GM18873 (cell line): Measurements from ENCODE around the gene FOXJ3.
"Not testable (repeated sequence)": the region's sequence is repeated elsewhere in the genome, so short reads cannot be mapped to it uniquely, and the experiment has no call there.

Experiments
- ATAC-seq: cut with Tn5 transposase; IDR thresholded peaks from one replicate; pipeline ENCODE4 v1.9.1; 2021; ENCODE audit warnings: mild to moderate bottlenecking, moderate library complexity, moderate number of reproducible peaks; ENCODE audit not compliant: unreplicated experiment, low FRiP score

FOXJ3 gene

DNA sequence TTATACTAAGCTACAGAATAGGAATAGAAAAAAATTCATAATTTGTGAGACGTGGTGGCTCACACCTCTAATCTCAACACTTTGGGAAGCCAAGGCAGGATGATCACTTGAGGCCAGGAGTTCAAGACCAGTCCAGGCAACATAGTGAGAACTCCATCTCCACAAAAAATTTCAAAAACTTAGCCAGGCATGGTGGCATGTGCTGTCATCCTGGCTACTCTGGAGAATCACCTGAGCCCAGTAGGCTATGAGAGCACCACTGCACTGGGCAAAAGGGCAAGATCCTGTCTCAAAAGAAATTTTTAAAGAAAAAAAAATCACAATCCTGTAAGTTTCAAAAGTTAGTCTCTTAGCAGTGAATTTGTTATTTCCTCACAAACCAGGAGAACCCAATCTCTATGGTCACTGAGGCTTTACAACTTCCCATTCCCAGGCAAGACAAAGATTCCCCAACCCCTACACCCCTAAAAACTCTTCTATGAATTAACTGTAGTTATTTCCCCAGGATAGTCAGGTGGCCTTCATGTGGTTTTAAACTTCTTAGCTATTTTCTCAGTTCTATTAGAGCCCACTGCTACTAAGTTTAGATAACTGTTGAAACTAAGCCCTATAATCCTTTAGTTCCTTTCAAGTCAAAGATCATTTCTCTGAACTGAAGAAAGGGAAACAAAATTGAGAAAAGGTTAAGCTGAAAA, 74.5 kb downstream of the FOXJ3 start:
- ATAC-seq, result no peak

GRCh38 chr1:42259739-42260064, 75.3 kb downstream of the FOXJ3 start:
- no peak for ATAC-seq

DNA sequence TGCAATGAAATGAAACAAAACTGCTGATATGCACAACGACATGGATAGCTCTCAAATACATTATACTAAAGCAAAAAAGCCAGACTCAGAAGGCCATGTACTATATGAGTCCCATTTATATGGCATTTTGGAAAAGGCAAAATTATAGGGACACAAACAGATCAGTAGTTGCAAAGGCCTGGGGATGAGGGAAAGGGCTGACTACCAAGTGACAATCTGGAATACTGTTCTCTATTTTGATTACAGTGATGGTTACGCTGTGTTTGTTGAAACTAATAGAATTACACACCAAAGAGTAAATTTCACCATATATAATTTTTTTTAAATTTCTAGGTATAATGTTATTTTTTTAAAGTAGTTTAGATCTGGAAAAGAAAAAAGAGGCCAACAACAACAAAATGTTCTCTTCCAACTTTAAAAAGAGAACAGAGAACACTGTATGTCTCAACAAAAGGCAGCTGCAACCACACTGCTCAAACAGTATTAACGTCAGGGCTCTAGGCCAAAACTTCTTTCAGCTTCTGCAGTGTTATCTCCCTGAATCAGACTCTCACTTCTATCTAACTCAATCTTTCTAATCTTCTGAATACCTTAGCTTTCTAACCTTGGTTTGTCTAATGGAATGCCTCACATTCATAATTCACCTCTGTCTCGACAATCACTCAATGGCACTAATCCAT, 75.8 kb downstream of the FOXJ3 start:
- ATAC-seq, result no peak

GRCh38 chr1:42258218-42258617, 76.8 kb downstream of the FOXJ3 start:
- no peak for ATAC-seq

- no peak for ATAC-seq
Measured at GRCh38 chr1:42251042-42251441, 84.0 kb downstream of the FOXJ3 start.

- ATAC-seq, result no peak
Measured at GRCh38 chr1:42250164-42250563, 84.9 kb downstream of the FOXJ3 start.

GRCh38 chr1:42240966-42241755, 93.9 kb downstream of the FOXJ3 start:
- ATAC-seq, result no peak

DNA sequence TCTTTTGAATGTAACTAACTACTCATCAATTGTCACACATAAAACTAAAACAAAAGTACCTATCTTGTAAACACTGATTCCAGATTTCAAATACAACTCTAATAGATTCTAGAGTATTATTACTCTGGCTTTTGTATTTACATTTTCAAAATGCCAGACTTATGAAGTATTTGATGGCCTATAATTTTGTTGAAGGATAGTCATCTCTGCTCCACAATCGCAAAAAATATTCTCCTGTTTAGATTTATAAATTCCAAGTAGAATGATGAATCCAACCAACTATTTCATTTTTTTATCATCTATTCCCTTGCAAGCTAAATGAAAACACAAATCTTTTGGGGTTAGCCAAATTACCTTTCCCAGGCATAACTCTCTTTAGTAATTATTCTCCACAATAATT, 95.5 kb downstream of the FOXJ3 start:
- no peak for ATAC-seq

- no peak for ATAC-seq
Measured at GRCh38 chr1:42239041-42239440, 96.0 kb downstream of the FOXJ3 start.

GRCh38 chr1:42231253-42231652, 103.8 kb downstream of the FOXJ3 start:
- no peak for ATAC-seq

GRCh38 chr1:42228938-42229337, 106.1 kb downstream of the FOXJ3 start:
- ATAC-seq, result no peak

GRCh38 chr1:42223036-42223435, 112.0 kb downstream of the FOXJ3 start:
- no peak for ATAC-seq

DNA sequence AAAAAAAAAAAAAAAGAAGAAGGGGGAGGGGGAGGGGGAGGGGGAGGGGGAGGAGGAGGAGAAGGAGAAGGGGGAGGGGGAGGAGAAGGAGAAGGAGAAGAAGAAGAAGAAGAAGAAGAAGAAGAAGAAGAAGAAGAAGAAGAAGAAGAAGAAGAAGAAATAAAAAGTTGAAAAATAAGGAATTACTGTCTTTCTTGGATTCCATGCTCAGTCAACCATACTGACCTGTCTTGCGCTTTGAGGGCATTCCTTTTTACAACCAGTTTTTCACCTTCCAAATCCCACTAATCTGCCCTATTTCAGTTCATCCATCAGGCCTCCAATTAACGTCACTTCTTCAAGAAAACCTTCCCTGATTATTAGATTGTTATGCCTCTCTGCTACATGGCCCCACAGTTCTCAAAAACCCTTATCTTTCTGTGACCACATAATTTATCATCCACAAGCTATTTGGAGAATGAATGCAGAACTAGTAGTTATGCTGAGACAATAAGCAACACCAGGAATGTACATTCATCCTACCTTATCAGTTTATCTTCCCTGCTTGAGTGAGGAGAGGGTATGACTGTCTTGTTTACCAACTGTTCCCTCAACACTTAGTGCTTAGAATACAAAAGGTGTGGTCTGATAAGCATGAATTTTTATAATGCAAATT, 113.0 kb downstream of the FOXJ3 start:
- ATAC-seq, result no peak

- no peak for ATAC-seq
Measured at GRCh38 chr1:42221456-42221855, 113.6 kb downstream of the FOXJ3 start.

- ATAC-seq, result no peak
Measured at GRCh38 chr1:42219627-42220026, 115.4 kb downstream of the FOXJ3 start.

DNA sequence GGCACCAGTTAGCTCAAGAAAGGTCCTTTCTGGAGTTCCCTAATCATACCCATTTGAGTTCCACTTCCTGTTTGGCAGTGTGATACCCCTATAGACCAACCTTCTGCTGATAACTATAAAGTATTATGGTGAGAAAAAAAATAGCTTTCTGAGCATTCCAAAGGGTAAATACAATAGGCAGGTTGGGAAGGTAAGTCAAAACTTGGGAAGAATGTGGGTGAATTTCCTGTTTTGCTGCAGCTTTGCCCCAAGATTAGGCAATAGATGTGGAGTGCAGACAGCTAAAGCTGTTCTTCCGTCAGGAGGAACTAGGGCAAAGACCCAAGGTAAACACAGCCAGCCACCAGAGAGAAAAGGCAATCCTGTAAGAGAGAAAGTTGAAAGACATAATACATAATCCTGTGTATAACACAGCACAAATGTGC, 120.6 kb downstream of the FOXJ3 start:
- ATAC-seq, result no peak

DNA sequence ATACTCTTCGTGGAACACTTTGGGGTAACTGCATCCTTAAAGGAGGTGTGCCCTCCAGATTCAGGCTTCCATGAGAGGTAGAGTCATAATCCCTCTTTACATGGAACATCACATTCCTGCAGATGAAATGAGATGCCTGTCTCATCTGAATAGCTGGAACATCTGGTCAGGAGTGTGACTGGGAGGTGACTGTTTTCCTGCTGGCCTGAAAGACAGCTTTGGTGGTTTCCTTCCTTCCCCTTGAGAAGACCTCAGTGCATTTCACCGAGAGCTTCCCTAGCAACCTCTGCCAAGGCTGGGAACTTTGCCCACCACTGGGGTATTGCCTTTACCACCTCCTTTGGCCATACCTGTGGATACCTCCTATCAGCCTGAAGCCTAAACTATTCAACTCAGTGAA, 123.8 kb downstream of the FOXJ3 start:
- no peak for ATAC-seq

GRCh38 chr1:42210421-42211133, 124.5 kb downstream of the FOXJ3 start:
- ATAC-seq, result no peak

GRCh38 chr1:42209526-42210251, 125.3 kb downstream of the FOXJ3 start:
- no peak for ATAC-seq

DNA sequence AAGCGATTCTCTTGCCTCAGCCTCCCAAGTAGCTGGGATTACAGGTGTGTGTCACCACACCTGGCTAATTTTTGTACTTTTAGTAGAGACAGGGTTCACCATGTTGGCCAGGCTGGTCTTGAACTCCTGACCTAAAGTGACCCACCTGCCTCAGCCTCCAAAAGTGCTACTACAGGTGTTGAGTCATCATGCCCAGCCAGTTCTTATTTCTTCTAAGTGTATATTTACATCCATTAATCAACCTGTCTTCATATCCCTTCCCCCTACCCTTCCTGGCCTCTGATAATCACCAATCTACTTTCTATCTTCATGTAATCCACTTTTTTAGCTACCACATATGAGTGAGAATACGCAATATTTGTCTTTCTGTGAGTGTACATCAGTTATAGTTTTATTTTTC, 128.1 kb downstream of the FOXJ3 start:
- ATAC-seq, result not testable (repeated sequence)
